Ovary (tissue), 3 donors: ENCODE results near the gene KLF13.

Source experiments
- EP300 ChIP-seq: sonication (generic); formaldehyde crosslinking; IDR thresholded peaks from one replicate; pipeline ENCODE4 v1.6.1; 2017; ENCODE audit warnings: antibody characterized with exemption
- POLR2A ChIP-seq: fragments of 450-650 bp; IDR thresholded peaks from one replicate; pipeline ENCODE4 v1.6.1; 2017; ENCODE audit warnings: antibody characterized with exemption, mild to moderate bottlenecking, moderate library complexity
- TF ChIP-seq, protein P1 (sequence below), 3 donors: fragments of 450-650 bp in 2 of 3; fragments of 200-600 bp in 1 of 3; IDR thresholded peaks; one replicate each; pipeline versions ENCODE4 v1.5.1 to v1.8.0; 2016 to 2022; ENCODE audit warnings: antibody characterized with exemption in 3 of 3, mild to moderate bottlenecking in 1 of 3
- donor health status: DM: no; HTN: no; CAD: no.

DNA sequence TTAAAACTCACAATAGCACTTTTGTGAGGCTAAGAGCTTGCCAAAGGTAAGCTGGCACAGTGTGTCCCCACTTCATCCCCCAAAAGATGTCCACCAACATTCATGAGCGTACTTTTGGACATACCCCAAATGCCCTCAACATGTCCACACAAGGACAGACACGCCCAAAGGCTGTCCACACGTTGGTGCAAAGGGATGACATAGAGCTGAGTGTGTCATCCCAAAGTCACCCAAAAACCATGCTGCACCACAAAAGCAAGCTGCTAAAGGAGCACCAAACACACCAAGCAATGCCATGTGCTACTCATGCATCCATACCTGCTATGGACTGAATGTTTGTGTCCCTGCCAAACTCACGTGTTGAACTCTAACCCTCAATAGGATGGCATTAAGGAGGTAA, 57.9 kb downstream of the KLF13 start:
- TF ChIP-seq, protein P1, sequence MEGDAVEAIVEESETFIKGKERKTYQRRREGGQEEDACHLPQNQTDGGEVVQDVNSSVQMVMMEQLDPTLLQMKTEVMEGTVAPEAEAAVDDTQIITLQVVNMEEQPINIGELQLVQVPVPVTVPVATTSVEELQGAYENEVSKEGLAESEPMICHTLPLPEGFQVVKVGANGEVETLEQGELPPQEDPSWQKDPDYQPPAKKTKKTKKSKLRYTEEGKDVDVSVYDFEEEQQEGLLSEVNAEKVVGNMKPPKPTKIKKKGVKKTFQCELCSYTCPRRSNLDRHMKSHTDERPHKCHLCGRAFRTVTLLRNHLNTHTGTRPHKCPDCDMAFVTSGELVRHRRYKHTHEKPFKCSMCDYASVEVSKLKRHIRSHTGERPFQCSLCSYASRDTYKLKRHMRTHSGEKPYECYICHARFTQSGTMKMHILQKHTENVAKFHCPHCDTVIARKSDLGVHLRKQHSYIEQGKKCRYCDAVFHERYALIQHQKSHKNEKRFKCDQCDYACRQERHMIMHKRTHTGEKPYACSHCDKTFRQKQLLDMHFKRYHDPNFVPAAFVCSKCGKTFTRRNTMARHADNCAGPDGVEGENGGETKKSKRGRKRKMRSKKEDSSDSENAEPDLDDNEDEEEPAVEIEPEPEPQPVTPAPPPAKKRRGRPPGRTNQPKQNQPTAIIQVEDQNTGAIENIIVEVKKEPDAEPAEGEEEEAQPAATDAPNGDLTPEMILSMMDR (IDR thresholded peaks at IDR 0.05): no peak
- TF ChIP-seq POLR2A (no peak), EP300 (no peak)
